HG03442 (cell line): ENCODE data around the gene RTN3.
"Not testable (repeated sequence)": the region's sequence is repeated elsewhere in the genome, so short reads cannot be mapped to it uniquely, and the experiment has no call there.

Source experiments
- ATAC-seq: cut with Tn5 transposase; IDR thresholded peaks from one replicate; pipeline ENCODE4 v1.9.1; 2021; ENCODE audit warnings: mild to moderate bottlenecking, moderate library complexity; ENCODE audit not compliant: unreplicated experiment

RTN3 gene

GRCh38 chr11:63768237-63769041, 87.1 kb downstream of the RTN3 start, which contains the start of gene ZFTA:
ZFTA (minus strand) TSS chr11:63768775; CDS start chr11:63768622, 153 bp downstream.
- ATAC-seq, result peak; percentile 58

- ATAC-seq, result peak; percentile 28
These were observed 87.9 kb downstream of the RTN3 start for GRCh38 chr11:63769042-63769713.

- ATAC-seq, result no peak
These were observed 88.6 kb downstream of the RTN3 start for GRCh38 chr11:63769714-63770455.

- ATAC-seq, result no peak
These were observed 89.5 kb downstream of the RTN3 start for GRCh38 chr11:63770763-63771162.

- not testable (repeated sequence) for ATAC-seq
These were observed 90.5 kb downstream of the RTN3 start for GRCh38 chr11:63771741-63772318.

GRCh38 chr11:63775191-63775590, 93.9 kb downstream of the RTN3 start:
- no peak for ATAC-seq

GRCh38 chr11:63779039-63779438, 97.7 kb downstream of the RTN3 start:
- no peak for ATAC-seq

- ATAC-seq, result no peak
These were observed 101.4 kb downstream of the RTN3 start for GRCh38 chr11:63782749-63783148.

GRCh38 chr11:63783925-63784592, 102.8 kb downstream of the RTN3 start:
- no peak for ATAC-seq

- no peak for ATAC-seq
These were observed 104.5 kb downstream of the RTN3 start for GRCh38 chr11:63785823-63786222.

- no peak for ATAC-seq
These were observed 110.3 kb downstream of the RTN3 start for GRCh38 chr11:63791495-63792167.

- ATAC-seq, result no peak
These were observed 111.9 kb downstream of the RTN3 start for GRCh38 chr11:63793161-63793560.

GRCh38 chr11:63795066-63795465, 113.8 kb downstream of the RTN3 start:
- ATAC-seq, result no peak

GRCh38 chr11:63800921-63801320, 119.6 kb downstream of the RTN3 start:
- no peak for ATAC-seq

- no peak for ATAC-seq
These were observed 121.5 kb downstream of the RTN3 start for GRCh38 chr11:63802637-63803414.

GRCh38 chr11:63804259-63804658, 123.0 kb downstream of the RTN3 start:
- ATAC-seq, result no peak

GRCh38 chr11:63805844-63806415, 124.6 kb downstream of the RTN3 start:
- ATAC-seq, result no peak
